GM23338 (cell line): ENCODE measurements around the gene M1AP. TPM values are rescaled to one million over a fixed set of nuclear protein-coding genes. Genes with fewer than 3 reads are reported as not detected.

Source experiments
- ATAC-seq: fragments of 200-7000 bp; cut with Tn5 transposase; 3 replicates; pipeline ENCODE4 v1.9.1; 2020
- DNase-seq: peaks from one replicate; pipeline ENCODE4 v3.0.0-alpha.2; 2015; ENCODE audit warnings: low spot score
- H2AFZ ChIP-seq: fragments of 200-600 bp; sonication (generic); 2 replicates; pipeline ENCODE4 v1.8.0; 2016; ENCODE audit warnings: antibody characterized with exemption, mild to moderate bottlenecking, moderate library complexity
- H3F3A ChIP-seq: fragments of 200-600 bp; sonication (generic); replicated peaks from 2 replicates; pipeline ENCODE4 v1.8.0; 2017; ENCODE audit warnings: antibody characterized with exemption, mixed run types, low read depth
- H3K27ac ChIP-seq: fragments of 200-600 bp; sonication (generic); 2 replicates; pipeline ENCODE4 v1.6.1; 2016; ENCODE audit warnings: low read depth
- H3K27me3 ChIP-seq: fragments of 200-600 bp; sonication (generic); 2 replicates; pipeline ENCODE4 v1.8.0; 2016; ENCODE audit warnings: mild to moderate bottlenecking, mixed run types, moderate library complexity; ENCODE audit not compliant: insufficient read depth
- H3K36me3 ChIP-seq: fragments of 200-600 bp; sonication (generic); 2 replicates; pipeline ENCODE4 v1.8.0; 2016; ENCODE audit warnings: mild to moderate bottlenecking; ENCODE audit not compliant: insufficient read depth
- H3K4me1 ChIP-seq: fragments of 200-600 bp; sonication (generic); 2 replicates; pipeline ENCODE4 v1.8.0; 2016; ENCODE audit warnings: mild to moderate bottlenecking, moderate library complexity; ENCODE audit not compliant: insufficient read depth
- H3K4me2 ChIP-seq: fragments of 200-600 bp; sonication (generic); 2 replicates; pipeline ENCODE4 v1.7.1; 2017; ENCODE audit warnings: mixed run types
- H3K4me3 ChIP-seq: fragments of 200-600 bp; sonication (generic); 2 replicates; pipeline ENCODE4 v1.6.1; 2016; ENCODE audit warnings: mixed run types
- H3K79me2 ChIP-seq: fragments of 200-600 bp; sonication (generic); replicated peaks from 2 replicates; pipeline ENCODE4 v1.8.0; 2017; ENCODE audit warnings: mild to moderate bottlenecking; ENCODE audit not compliant: insufficient read depth
- H3K9me2 ChIP-seq: fragments of 200-600 bp; sonication (generic); 2 replicates; pipeline ENCODE4 v1.8.0; 2017; ENCODE audit not compliant: insufficient read depth
- H4K20me1 ChIP-seq: fragments of 200-600 bp; sonication (generic); replicated peaks from 2 replicates; pipeline ENCODE4 v1.8.0; 2017; ENCODE audit warnings: mild to moderate bottlenecking; ENCODE audit not compliant: insufficient read depth
- H3K27ac Mint-ChIP-seq: 2 replicates; pipeline ENCODE4 v1.8.0; 2020; ENCODE audit warnings: inconsistent platforms, mild to moderate bottlenecking, moderate library complexity, mixed read lengths
- H3K27me3 Mint-ChIP-seq: 3 replicates; pipeline ENCODE4 v1.8.0; 2022; ENCODE audit warnings: low read depth, mild to moderate bottlenecking, moderate library complexity, mixed read lengths, inconsistent platforms; ENCODE audit not compliant: insufficient read depth, poor library complexity
- H3K36me3 Mint-ChIP-seq: 3 replicates; pipeline ENCODE4 v1.8.0; 2021; ENCODE audit warnings: low read depth, mild to moderate bottlenecking, inconsistent platforms, moderate library complexity, mixed read lengths
- H3K4me1 Mint-ChIP-seq: 3 replicates; pipeline ENCODE4 v1.8.0; 2020; ENCODE audit warnings: mild to moderate bottlenecking, inconsistent platforms, mixed read lengths
- H3K4me3 Mint-ChIP-seq: 3 replicates; pipeline ENCODE4 v1.8.0; 2021; ENCODE audit warnings: moderate library complexity, mild to moderate bottlenecking, inconsistent platforms, mixed read lengths
- H3K9me3 Mint-ChIP-seq: 3 replicates; pipeline ENCODE4 v1.8.0; 2020; ENCODE audit warnings: moderate library complexity, mild to moderate bottlenecking, inconsistent platforms, mixed read lengths
- CREB1 ChIP-seq: fragments of 250-450 bp; sonication (Bioruptor Pico); IDR thresholded peaks from 2 replicates; pipeline ENCODE4 v1.5.0; 2020; ENCODE audit warnings: low read depth, mild to moderate bottlenecking, moderate library complexity
- CTCF ChIP-seq, 2 experiments: fragments of 200-600 bp in 1 of 2; sonication (generic) in 1 of 2; conservative IDR thresholded peaks; 2 replicates each; pipeline versions ENCODE4 v1.5.1 to v1.6.1; 2016 to 2017; ENCODE audit warnings: antibody characterized with exemption in 2 of 2, low read depth in 2 of 2, mild to moderate bottlenecking in 2 of 2, moderate library complexity in 1 of 2
- ETS1 ChIP-seq: IDR thresholded peaks from 2 replicates; pipeline ENCODE4 v1.6.1; 2016; ENCODE audit warnings: antibody characterized with exemption
- EZH2 ChIP-seq: fragments of 200-600 bp; sonication (generic); IDR thresholded peaks from one replicate; pipeline ENCODE4 v1.8.0; 2017; ENCODE audit warnings: antibody characterized with exemption, mild to moderate bottlenecking, low read depth; ENCODE audit not compliant: unreplicated experiment
- EZH2phosphoT487 ChIP-seq: fragments of 200-600 bp; sonication (generic); IDR thresholded peaks from one replicate; pipeline ENCODE4 v1.8.1; 2018; ENCODE audit warnings: antibody characterized with exemption; ENCODE audit not compliant: unreplicated experiment
- JUNB ChIP-seq: IDR thresholded peaks from one replicate; pipeline ENCODE4 v1.6.1; 2016; ENCODE audit warnings: antibody characterized with exemption; ENCODE audit not compliant: unreplicated experiment
- POLR2AphosphoS5 ChIP-seq: IDR thresholded peaks from 2 replicates; pipeline ENCODE4 v1.6.1; 2016; ENCODE audit warnings: antibody characterized with exemption, low read depth
- REST ChIP-seq: IDR thresholded peaks from one replicate; pipeline ENCODE4 v1.6.1; 2018; ENCODE audit warnings: antibody characterized with exemption; ENCODE audit not compliant: unreplicated experiment
- STAT1 ChIP-seq: IDR thresholded peaks from one replicate; pipeline ENCODE4 v1.6.1; 2016; ENCODE audit warnings: antibody characterized with exemption; ENCODE audit not compliant: unreplicated experiment
- ZNF114 ChIP-seq: fragments of 250-450 bp; sonication (Bioruptor Pico); IDR thresholded peaks from 2 replicates; pipeline ENCODE4 v1.5.0; 2020; ENCODE audit warnings: mild to moderate bottlenecking, moderate library complexity
- ZNF331 ChIP-seq: fragments of 250-450 bp; sonication (Bioruptor Pico); IDR thresholded peaks from 2 replicates; pipeline ENCODE4 v1.5.0; 2020; ENCODE audit warnings: low read depth, mild to moderate bottlenecking, moderate library complexity
- ZNF462 ChIP-seq: fragments of 250-450 bp; sonication (Bioruptor Pico); IDR thresholded peaks from 2 replicates; pipeline ENCODE4 v1.5.0; 2020; ENCODE audit warnings: mild to moderate bottlenecking, moderate library complexity
- polyA plus RNA-seq: library from polyadenylated mRNA; unstranded; fragments of >200 nt; fragmentation: Nextera tagmentation; extraction: Ambion mirVana; gene quantifications from 2 replicates; pipeline ENCODE4 v1.2.1, GENCODE V29; 2016
- total RNA-seq: library from RNA; depleted of rRNA; stranded (reverse); fragments of >200 nt; shearing (Covaris generic); gene quantifications from 2 replicates; pipeline ENCODE4 v1.2.3, GENCODE V29; 2014

The M1AP gene
- total and polyA plus RNA-seq, 2 experiments from 2014 or later = 5.1 to 12.1 TPM

GRCh38 chr2:74542978-74543377 is 105.2 kb downstream of the M1AP start:
- ATAC-seq = no peak
- no peak overlapping the region for H3K4me2 ChIP-seq

More at GRCh38 chr2:74542978-74543377, 105.2 kb downstream of the M1AP start:
- Histone ChIP-seq H3K9me2 (no peaks in the 10 kb centered on the region), H3K4me1 (peaks cover 1% of the 10 kb centered on the region; the same call in 1 of the 2 replicates), H3K79me2 (peaks cover 5% of the 10 kb centered on the region; the same call in 1 of the 2 replicates), H3K4me3 (no peak overlapping the region), H4K20me1 (peaks cover 4% of the 10 kb centered on the region; the same call in 1 of the 2 replicates), H3K36me3 (no peaks in the 10 kb centered on the region), H3F3A (0 out of 2 replicates have a peak, but pooled peaks cover 4% of the 10 kb centered on the region), H2AFZ (no peak overlapping the region), H3K27me3 (peaks cover 33% of the 10 kb centered on the region), H3K27ac (no peak overlapping the region)
- Mint-ChIP-seq H3K27ac (no peak overlapping the region), H3K4me1 (peaks cover 1% of the 10 kb centered on the region), H3K36me3 (peaks cover under 1% of the 10 kb centered on the region; the same call in 1 of the 3 replicates), H3K27me3 (peaks cover 17% of the 10 kb centered on the region), H3K9me3 (no peaks in the 10 kb centered on the region), H3K4me3 (no peak overlapping the region)
- no peak for TF ChIP-seq JUNB
- TF ChIP-seq ZNF462 (CRISPR knock-in tag) = no peak
- no peak for TF ChIP-seq ZNF114
- no peak for TF ChIP-seq ETS1
- TF ChIP-seq POLR2AphosphoS5 = no peak
- TF ChIP-seq STAT1 = no peak
- no peak for TF ChIP-seq CTCF (conservative IDR thresholded peaks at IDR 0.05; ENCODE audit: low read depth in 2 of 2)
- no peak for TF ChIP-seq CREB1 (CRISPR knock-in tag)
- no peak for TF ChIP-seq EZH2
- no peak for TF ChIP-seq ZNF331
- TF ChIP-seq EZH2phosphoT487 = no peak
- no peak for TF ChIP-seq REST
- no peak for DNase-seq
